NCI-H2227 (cell line): ENCODE data around the gene PREX1.
"Not testable (repeated sequence)": the region's sequence is repeated elsewhere in the genome, so short reads cannot be mapped to it uniquely, and the experiment has no call there.

Source experiments
- DNase-seq: peaks from one replicate; lab custom pipeline; 2025; ENCODE audit not compliant: unreplicated experiment; lab: John Stamatoyannopoulos, UW

The PREX1 gene

DNA sequence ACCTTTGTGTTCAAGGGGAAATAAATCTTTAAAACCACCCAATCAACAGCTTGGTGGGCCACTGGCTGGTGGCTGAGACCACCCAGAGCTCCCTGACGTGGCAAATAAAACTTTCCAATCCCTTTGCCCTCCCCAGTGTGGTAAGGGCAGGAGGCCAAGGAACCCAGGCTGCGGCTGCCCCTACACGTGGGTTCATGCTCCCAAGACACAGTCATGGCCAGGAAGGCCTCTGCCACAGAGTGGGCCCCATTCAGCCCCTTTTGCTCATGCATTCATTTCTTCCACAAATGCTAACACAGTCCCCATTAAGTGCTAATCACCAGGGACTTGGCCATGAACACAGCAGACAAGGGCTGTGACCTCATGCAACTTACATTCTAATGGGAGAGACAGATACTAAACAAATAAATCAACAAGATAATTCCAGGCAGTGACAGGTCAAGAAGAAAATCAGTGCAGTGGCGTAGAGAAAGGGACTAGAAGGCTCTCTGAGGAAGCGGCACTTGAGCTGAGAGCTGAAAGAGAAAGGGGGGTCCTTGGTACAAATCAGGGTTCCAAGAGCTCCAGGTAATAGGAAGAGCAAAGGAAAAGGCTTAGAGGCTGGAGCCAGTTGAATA is 13.8 kb downstream of the PREX1 start:
- DNase-seq = no peak

DNA sequence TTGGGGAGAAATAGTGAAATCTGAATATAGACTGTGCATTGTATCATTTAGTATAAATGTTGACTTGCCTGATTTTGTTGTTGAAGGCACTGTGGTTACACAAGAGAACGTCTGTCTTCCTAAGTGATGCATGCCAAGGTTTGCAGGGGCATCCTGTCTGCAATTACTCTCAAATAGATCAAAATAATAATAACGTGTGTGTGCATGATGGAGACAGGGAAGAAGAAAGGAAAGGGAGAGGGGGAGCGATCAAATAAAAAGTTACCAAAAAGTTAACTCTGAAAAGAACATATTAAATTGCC is 14.4 kb downstream of the PREX1 start:
- DNase-seq = no peak

DNA sequence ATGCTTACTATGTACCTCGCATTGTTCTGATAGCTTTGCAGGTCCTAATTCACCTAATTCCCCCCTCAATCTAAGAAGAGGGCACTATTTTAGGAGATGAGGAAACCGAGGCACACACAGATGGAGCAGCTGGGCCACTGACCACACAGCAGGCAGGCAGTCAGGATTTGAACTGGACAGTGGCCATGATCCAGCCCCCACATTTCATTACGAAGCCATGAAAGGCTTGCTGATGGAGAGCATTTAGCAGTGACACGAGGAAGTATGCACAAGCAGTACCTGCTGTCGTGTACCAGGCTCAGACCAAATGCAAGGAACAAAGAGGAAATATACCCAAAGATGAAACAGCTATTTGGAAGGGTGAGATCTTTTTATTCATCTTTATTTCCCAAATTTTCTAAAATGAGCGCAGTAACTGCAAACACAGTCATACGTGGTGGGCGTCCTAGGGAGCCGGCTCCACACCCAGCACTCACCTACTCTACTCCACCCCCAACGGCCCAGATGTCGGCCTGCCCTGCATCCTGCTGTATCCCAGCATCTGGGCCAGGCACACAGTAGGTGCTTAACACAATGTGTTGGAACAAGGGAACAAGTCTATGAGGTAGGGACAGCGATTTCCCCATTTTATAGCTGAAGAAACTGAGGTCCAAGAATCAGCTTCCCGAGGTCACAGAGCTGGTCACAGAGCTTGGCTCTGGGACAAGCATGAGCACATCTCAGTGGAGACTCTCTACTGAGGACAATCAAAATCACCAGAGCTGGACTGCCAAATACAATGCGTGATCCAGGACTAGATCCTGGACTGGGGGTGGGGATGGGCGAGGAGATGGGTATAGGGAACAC is 15.0 kb downstream of the PREX1 start:
- no peak for DNase-seq

DNA sequence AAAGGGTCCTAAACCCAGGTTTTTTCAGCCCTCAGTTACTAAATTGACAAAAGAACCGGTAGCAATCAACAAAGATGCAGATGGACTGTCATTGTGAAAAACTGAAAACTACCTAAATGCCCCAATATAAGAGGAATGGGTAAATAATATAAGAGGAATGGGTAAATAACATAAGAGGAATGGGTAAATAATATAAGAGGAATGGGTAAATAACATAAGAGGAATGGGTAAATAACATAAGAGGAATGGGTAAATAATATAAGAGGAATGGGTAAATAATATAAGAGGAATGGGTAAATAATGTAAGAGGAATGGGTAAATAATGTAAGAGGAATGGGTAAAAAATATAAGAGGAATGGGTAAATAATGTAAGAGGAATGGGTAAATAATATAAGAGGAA is 15.7 kb downstream of the PREX1 start:
- DNase-seq = not testable (repeated sequence)

DNA sequence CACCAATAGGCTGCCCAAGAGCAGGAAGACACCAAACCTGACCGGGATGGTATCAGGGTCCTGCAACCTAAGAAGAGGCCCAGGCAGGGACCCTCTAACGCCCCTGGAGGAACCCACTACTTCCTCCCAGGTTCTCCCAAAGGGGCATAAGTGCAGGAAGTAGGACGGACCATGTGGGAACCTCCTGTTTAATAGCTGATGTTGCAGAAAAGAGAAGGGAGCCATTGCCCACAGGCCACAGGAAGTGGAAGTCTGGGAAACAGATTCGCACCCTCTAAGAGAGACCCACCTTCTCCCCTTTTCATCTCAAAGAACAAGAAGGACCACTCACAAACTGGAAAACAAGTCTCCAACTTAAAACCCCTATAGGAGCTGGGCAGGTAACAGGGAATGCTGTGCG is 18.1 kb downstream of the PREX1 start:
- no peak for DNase-seq

DNA sequence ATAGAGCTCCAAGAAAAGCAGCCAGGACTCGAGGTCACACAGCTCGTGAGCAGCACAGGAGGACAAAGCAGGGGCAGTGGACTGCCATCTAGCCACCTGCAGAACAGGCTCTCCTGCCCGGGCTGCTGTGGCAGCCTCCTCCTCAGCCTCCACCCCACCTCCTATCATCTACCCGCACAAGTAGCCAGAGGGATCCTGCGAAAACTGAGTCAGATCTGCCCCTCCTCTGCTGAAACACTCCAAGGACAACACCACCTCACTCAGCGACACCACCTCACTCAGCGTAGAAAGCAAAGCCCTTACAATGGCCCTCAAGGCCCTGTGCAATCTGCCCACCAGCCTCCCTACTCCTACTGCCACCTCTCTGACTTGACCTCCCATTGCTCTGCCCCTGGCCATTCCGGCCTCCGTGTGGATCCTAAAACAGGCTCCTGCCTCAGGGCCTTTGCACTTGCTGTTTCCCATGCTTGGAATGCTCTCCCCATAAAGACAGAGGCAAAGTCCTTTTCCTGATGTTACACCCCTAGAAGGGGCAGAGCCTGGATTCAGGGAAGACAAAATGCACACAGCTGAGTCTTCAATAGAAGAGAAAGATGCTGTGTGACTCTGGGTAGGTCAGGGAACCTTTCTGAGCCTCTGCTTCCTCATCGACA is 19.3 kb downstream of the PREX1 start:
- DNase-seq = no peak

DNA sequence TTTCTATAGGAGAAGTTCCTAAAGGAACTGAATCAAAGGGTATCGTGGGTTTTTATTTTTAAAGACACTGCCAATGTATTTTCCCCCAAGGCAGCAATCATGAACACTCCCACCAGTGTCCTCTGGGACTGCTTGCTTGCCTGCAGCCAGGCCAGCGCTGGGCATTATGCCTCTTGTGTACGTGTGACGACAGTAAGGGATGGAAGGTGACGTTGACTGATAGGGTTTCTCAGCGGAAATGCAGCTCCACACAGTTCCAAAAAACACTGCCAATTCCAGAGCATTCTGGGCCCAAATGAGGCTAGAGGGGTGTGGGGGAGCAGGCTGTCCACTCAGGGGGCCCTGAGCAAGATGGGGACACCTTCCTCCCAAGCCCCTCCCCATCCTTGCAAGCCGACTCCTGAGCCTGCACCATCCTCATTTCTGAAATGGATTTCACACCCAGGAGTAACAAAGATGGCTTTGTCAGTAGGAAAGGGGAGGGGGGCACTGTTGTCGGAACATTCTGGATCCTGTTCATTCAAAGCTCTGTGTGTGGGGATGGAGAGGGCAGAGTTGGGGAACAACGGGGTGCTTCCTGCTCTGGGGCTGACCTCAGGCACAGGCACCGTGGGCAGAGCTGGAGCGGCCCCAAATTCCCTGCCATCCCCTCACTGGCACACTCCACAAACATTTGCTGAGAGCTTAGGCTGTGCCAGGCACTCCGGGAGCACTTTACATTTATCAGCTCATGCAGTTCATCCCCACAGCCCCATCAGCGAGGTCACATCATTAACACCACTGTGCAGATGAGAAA is 20.0 kb downstream of the PREX1 start:
- DNase-seq = no peak

DNA sequence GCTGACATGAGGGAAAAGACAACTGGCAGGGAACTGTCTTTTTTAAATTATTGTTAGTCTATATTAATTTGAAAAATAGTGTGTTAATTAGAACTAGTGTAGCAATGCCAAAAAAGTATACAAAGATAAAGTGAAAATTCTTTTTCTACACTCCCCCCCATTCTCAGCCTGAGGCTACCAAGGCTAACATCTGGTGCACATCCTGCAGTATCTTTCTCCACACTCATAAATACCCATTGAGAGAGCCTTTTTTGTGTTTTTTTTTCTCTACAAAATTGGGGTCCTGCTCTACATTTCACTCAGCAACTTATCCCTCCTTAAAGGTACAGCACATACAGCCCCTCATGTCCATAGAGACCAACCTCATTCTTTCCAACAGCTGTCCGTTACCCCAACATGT is 20.7 kb downstream of the PREX1 start:
- no peak for DNase-seq

DNA sequence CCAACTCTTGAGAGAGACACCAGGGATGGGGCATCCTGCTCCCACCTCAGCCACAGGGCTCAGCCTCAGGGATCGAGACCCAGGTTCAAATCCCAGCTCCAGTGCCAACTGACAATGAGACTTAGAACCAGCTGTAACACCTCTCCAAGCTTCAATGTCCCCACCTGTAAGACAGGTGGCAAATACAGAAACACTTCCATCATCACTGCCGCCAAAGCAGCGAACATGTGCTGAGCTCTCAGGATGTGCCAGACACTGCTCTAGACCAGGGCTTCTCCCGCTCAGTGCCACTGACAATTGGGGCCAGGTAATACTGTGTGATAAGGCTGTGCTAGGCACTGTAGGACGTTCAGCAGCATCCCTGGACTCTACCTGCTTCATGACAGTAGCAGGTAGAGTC is 22.1 kb downstream of the PREX1 start:
- DNase-seq = no peak

DNA sequence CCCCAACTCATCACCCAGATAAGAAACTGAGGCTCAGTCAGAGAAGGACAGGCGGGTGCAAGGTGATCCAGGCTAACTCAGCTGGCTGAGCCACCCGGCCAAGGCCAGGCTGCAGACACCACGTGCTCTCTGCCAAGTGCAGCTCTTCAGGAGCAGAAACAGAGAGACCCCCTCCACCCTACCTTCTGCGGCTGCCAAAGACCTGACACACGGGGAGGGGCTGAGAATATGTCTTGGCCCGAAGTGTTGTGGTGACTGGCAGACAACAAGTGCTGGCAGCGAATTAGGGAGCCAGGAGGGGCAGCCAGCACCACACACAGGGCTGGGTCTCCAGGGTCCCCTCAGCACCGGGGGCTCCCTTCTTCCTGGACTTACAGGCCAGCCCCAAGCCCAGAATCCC is 22.5 kb downstream of the PREX1 start:
- no peak for DNase-seq

DNA sequence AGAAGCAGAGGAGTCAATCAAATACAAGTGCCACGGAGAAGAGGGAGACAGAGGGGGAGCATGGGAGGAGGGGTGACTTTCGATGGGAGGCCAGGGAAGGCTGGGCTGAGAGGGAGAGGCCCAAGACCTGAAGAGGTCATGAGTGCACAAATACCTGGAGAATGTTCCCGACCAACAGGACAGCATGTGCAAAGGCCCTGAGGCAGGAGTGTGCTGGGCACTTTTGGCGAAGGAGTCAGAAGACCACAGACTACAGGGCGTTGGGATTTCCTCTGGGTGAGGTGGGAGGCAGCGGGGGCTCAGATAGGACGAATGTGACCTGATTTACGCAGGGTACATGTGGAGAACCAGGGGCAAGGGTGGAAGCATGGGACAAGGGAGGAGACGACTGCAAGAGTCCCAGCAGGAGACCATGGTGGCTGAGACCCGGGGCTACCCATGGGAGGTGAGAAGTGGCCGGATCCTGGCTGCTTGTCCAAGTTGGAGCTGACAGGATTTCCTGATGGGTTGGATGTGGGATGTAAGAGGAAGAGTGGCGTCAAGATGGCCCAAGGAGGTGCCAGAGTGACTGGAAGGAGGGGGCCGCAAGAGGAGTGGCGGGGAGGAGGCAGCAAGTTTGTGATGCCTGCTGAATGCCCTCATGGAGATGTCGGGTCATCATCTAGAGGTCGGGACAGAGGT is 23.4 kb downstream of the PREX1 start:
- no peak for DNase-seq

DNA sequence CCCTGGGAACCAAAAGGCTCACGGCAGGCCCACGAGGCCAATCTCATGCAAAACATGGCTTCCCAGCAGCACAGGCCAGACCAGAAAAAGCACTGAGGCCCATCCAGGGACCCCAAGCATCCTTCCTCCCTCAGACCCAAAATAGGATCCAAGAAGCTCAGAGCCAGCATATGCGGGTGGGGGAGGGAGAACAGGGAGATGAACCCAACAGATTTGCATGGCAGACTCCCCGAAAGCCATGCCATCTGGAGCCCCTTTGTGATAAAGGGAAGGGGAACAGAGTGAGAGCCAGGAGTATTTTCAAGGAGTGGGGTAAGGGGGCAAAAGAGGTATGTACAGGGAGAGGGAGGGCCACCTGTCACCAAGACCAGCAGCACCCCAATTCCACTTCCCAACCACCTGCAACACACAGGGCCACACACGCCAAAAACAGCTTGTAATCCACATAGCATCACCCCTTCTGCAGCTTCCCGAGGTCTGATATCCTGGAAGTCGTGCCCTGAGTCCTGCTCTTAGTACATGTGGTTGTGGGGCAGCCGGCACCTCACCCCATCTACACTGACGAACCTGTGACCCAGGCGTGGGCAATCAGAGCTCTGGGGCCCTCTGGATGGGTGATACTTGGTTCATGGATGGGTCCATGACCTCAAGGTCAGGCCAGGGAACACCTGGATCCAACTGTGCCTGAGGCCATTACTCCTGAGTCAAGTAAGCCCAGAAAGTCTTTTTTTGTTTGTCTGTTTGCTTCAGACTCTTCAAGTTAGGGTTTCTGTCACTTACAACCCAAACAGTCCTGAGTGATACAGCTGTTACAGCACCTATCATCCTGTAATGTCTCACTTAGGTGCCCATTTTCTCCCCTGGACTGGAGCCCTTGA is 24.4 kb downstream of the PREX1 start:
- no peak for DNase-seq

DNA sequence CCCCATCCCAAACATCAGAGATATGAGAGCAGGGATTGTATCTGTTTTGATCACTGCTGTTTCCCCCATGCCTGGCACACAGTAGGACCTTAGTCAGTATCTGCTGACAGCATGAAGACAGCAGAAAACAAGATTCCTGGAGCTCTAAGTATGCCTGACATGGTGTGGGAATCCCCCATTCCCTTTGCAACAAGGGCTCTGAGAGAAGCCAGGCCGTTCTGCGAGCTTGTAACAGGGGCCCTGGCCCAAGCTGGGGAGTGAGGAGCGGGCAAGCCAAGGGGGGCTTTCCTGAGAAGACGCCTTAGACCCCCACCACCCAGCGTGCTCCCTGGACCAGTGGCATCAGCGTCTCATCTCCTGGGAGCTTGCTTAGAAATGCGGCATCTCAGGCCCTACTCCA is 25.2 kb downstream of the PREX1 start:
- no peak for DNase-seq

DNA sequence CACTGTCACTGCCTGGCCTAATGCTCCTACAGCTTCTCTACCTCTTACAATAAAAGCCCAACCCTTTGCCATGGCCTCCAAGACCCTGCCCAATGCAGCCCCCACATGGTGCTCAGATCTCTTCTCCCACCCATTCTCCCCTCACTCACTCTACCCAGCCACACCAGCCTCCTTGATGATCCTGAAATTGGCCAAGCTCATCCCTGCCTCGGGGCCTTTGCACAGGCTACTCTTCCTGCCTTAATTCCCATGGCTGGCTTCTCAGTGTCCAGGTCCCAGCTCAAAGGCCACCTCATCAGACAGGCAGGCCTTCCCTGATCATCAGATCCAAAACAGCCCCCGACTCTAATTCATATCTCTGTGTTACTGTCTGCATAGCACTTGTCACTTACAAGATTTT is 25.6 kb downstream of the PREX1 start:
- DNase-seq = no peak

DNA sequence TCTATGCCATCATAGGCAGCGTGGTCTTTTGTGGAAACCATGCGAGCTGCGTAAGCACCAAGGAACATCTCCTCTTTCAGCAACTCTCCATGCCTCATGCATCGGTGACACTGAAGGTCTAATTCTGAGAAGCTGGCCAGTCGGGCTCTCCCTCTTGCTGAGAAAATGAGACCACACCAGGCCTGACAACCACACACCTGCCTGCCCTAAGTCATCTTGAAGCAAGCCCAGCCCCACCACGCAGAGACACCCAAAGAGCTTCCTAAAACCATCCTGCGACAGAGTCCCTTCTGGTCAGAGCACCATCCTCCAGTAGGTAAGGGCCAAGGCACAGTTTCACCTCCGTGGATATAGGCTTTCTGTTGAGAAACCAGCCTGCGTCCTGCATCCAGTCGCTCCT is 26.6 kb downstream of the PREX1 start:
- no peak for DNase-seq

DNA sequence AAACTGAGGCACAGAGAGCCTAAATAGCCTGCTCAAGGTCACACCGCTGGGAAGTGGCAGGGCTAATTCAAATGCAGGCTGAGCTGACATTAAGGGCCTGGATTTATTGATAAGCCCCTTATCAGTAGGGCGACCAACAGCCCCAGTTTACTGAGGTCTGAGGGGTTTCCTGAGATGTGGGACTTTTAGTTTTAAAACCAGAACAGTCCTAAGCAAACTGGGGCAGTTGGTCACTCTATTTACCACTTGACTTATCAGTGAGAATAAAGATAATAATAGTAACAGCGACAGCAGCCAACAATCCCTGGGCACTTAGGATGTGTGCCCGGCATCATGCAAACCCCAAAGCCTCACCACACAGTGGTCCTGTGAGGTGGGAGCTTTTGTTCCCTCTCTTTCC is 27.6 kb downstream of the PREX1 start:
- no peak for DNase-seq

DNA sequence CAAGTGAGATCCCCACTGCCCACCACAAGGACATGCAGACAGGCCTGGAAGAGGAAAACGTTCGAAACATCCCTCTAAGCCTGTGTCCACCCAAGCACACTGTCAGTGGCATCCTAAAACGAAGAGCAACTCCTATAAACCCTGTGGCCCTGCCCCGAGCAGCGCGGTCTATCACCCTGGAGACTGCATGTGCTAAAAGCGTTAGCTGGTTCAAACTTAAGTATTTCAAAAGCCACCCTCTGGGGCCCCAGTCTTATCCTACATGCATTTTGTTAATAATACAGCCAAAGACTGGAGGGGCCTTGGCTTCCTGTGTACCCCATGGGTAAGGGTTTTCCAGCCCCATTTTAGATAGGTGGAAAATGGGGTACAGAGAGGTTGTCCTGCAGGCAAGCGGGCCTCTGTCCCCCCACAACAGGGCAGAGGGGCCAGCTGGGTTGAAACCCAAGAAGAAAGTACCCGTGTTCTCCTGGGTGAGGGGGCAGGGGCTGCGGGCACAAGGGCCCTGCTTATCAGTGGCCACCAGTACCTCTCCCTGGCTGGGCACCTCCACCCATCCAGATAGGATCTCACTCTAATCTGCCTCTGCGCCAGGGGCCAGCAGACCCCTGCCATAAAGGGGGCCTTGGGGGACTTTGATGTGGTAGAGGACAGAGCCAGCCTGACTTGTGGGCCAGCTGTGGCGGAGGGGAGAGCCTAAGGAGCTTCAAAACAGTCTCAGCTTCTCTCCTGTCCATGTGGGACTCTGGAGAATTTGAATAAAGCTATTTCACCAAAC is 28.3 kb downstream of the PREX1 start:
- no peak for DNase-seq

DNA sequence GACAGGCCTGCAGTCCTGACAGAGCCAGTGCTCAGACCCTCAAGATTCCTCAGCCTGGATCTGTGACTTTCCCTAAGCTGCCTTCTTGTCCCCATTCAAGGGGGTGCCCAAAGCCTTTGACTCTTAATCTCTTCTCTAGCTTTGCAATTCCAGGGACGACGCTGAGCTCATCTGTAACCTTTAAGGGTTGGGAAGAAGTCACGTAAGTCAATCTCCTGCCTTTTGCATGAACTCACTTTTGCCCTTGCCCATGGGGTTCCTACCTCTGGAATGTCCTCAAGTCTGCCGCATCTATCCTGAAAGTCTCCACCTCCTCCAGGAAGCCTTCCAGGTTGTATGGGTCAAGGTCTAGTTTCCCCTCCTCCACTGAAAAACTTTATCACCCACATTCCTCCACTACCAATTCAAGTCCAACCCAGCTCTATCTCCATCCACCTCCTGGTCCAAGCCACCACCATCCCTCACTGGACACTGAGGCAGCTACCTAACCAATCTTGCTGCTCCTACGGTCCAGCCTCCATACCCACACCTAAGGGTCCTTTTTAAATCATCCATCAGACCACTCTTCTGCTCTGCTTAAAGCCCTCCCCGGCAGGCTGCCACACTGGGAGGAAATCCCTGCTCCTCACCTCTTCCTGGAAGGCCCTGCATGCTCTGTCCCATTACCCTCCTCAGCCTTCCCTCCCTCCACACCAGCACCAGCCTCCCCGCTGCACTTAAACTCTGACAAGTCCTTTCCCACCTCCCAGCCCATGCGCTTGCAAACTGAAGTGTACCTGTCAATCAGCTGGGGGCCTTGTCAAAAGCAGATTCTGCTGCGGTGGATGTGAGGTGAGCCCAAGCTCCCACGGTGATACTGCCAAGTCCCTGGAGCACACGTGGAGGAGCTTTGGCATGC is 29.7 kb downstream of the PREX1 start:
- DNase-seq = no peak
